Gastrocnemius medialis (tissue), 4 donors: ENCODE measurements around the gene STAT5A. TPM values are rescaled to one million over a fixed set of nuclear protein-coding genes. Genes with fewer than 3 reads are reported as not detected.

Experiments used
- ATAC-seq, 2 donors: fragments of 150-250 bp; one replicate each; pipeline ENCODE4 v1.9.1; 2016
- DNase-seq, 2 donors: peaks; one replicate each; pipeline ENCODE4 v3.0.0-alpha.2; 2019
- H3K27ac ChIP-seq, 4 donors: fragments of 200-600 bp; sonication (generic); 1 replicate in 1 of 4; 2 replicates in 3 of 4; pipeline ENCODE4 v1.5.1; 2016 to 2018; ENCODE audit warnings: mild to moderate bottlenecking in 2 of 4, moderate library complexity in 1 of 4
- H3K27me3 ChIP-seq, 3 donors: fragments of 200-600 bp; sonication (generic) in 2 of 3; 1 replicate in 1 of 3; 2 replicates in 2 of 3; pipeline versions ENCODE4 v1.5.1 to v1.6.0; 2016 to 2019; ENCODE audit warnings: mild to moderate bottlenecking in 1 of 3, moderate library complexity in 1 of 3
- H3K36me3 ChIP-seq, 2 donors: fragments of 200-600 bp; sonication (generic) in 1 of 2; one replicate each; pipeline ENCODE4 v1.5.1; 2017 to 2018
- H3K4me1 ChIP-seq, 2 donors: fragments of 200-600 bp; sonication (generic) in 1 of 2; one replicate each; pipeline ENCODE4 v1.5.1; 2016 to 2017; ENCODE audit warnings: mild to moderate bottlenecking in 2 of 2
- H3K4me3 ChIP-seq, 4 donors: fragments of 200-600 bp; sonication (generic) in 3 of 4; 1 replicate in 1 of 4; 2 replicates in 3 of 4; pipeline ENCODE4 v1.5.1; 2016 to 2019; ENCODE audit warnings: mild to moderate bottlenecking in 2 of 4
- H3K9me3 ChIP-seq, 3 donors: fragments of 200-600 bp; sonication (generic) in 2 of 3; 1 replicate in 1 of 3; 2 replicates in 2 of 3; pipeline ENCODE4 v1.5.1; 2016 to 2019
- CTCF ChIP-seq, 5 experiments: fragments of 450-650 bp in 3 of 5; fragments of 200-600 bp in 2 of 5; sonication (generic) in 2 of 5; IDR thresholded peaks in 4 of 5; conservative IDR thresholded peaks in 1 of 5; 1 replicate in 4 of 5; 2 replicates in 1 of 5; pipeline ENCODE4 v1.5.1; 2016 to 2019; ENCODE audit warnings: antibody characterized with exemption in 5 of 5, mild to moderate bottlenecking in 3 of 5, moderate library complexity in 3 of 5
- POLR2A ChIP-seq, 2 donors: fragments of 450-650 bp; IDR thresholded peaks; one replicate each; pipeline ENCODE4 v1.6.1; 2017; ENCODE audit warnings: antibody characterized with exemption in 2 of 2, mild to moderate bottlenecking in 2 of 2, moderate library complexity in 2 of 2
- in situ Hi-C, 4 donors: fragments of 200-750 bp; cut with MboI; loops; one replicate each; pipeline versions ENCODE4 v1.15.0 to v1.8.0; 2017; ENCODE audit warnings: low sequenced_read_pairs in 4 of 4
- intact Hi-C: fragments of 100-400 bp; cut with DNase I; formaldehyde crosslinking; loops from one replicate; pipeline ENCODE4 v1.15.1; 2023; ENCODE audit warnings: low total_unique reads
- total RNA-seq, 4 donors: library from RNA; depleted of rRNA; stranded (reverse); fragments of >200 nt; gene quantifications; one replicate each; pipeline versions ENCODE4 v1.1.0 to v1.2.3, GENCODE V29; 2016

Gene STAT5A
- total RNA-seq, 4 donors from 2014 or later = 36.0 to 87.0 (median 60.7) TPM

GRCh38 chr17:42329025-42329976 is 41.0 kb downstream of the STAT5A start:
- no peak overlapping the region for H3K4me3 ChIP-seq
- peaks cover 7 to 87% of the 10 kb centered on the region in 2 donors for H3K36me3 ChIP-seq
- intact Hi-C loops = no loop called here
- no peaks in the 10 kb centered on the region for H3K9me3 ChIP-seq
- no peak for DNase-seq
- no peaks in the 10 kb centered on the region for H3K27me3 ChIP-seq
- TF ChIP-seq CTCF (IDR thresholded peaks at IDR 0.05 in 4 of 5, conservative IDR thresholded peaks at IDR 0.05 in 1 of 5) = no peak
- TF ChIP-seq POLR2A (IDR thresholded peaks at IDR 0.05) = no peak
- in situ Hi-C loops = loop anchor here in 1 of 4 donors (25.0 kb wide), 1 partner anchor 158 kb away; no protein-coding TSS in a partner anchor
- peaks cover 10 to 23% of the 10 kb centered on the region in 2 donors for H3K4me1 ChIP-seq
- peak; percentile 68 to 72 for ATAC-seq
- H3K27ac ChIP-seq = peak overlapping the region; percentile 40 to 66 (median 52)

GRCh38 chr17:42333053-42333452 is 44.8 kb downstream of the STAT5A start:
- peaks cover 10 to 17% of the 10 kb centered on the region in 2 donors for H3K4me1 ChIP-seq
- H3K9me3 ChIP-seq = no peaks in the 10 kb centered on the region
- H3K4me3 ChIP-seq = no peak overlapping the region
- no peak for DNase-seq
- in situ Hi-C loops (loop anchor here in 1 of 4 donors (25.0 kb wide), 1 partner anchor 154 kb away; no protein-coding TSS in a partner anchor), intact Hi-C loops (no loop called here)
- no peaks in the 10 kb centered on the region for H3K27me3 ChIP-seq
- no peak for TF ChIP-seq POLR2A (IDR thresholded peaks at IDR 0.05)
- TF ChIP-seq CTCF (IDR thresholded peaks at IDR 0.05 in 4 of 5, conservative IDR thresholded peaks at IDR 0.05 in 1 of 5) = no peak
- H3K36me3 ChIP-seq = peaks cover 12 to 90% of the 10 kb centered on the region in 2 donors
- no peak overlapping the region for H3K27ac ChIP-seq
- ATAC-seq = no peak

GRCh38 chr17:42334677-42335076 is 46.4 kb downstream of the STAT5A start:
- no peaks in the 10 kb centered on the region for H3K9me3 ChIP-seq
- H3K27me3 ChIP-seq = no peaks in the 10 kb centered on the region
- no peak overlapping the region for H3K27ac ChIP-seq
- no peak for ATAC-seq
- intact Hi-C loops = no loop called here
- no peak for DNase-seq
- H3K4me1 ChIP-seq = peaks cover 2 to 4% of the 10 kb centered on the region in 2 donors
- TF ChIP-seq CTCF (IDR thresholded peaks at IDR 0.05 in 4 of 5, conservative IDR thresholded peaks at IDR 0.05 in 1 of 5) (no peak), POLR2A (IDR thresholded peaks at IDR 0.05) (no peak)
- H3K4me3 ChIP-seq = no peak overlapping the region
- H3K36me3 ChIP-seq = peaks cover 13 to 94% of the 10 kb centered on the region in 2 donors
- in situ Hi-C loops = loop anchor here in 1 of 4 donors (25.0 kb wide), 1 partner anchor 153 kb away; no protein-coding TSS in a partner anchor

- no peaks in the 10 kb centered on the region for H3K27me3 ChIP-seq
- in situ Hi-C loops (loop anchor here in 1 of 4 donors (25.0 kb wide), 1 partner anchor 150 kb away; no protein-coding TSS in a partner anchor), intact Hi-C loops (no loop called here)
- no peaks in the 10 kb centered on the region for H3K4me1 ChIP-seq
- TF ChIP-seq CTCF (IDR thresholded peaks at IDR 0.05 in 4 of 5, conservative IDR thresholded peaks at IDR 0.05 in 1 of 5) = no peak
- TF ChIP-seq POLR2A (IDR thresholded peaks at IDR 0.05) = no peak
- ATAC-seq (no peak), DNase-seq (no peak)
- H3K36me3 ChIP-seq = peaks cover 7 to 92% of the 10 kb centered on the region in 2 donors
- H3K27ac ChIP-seq = peak overlapping the region in 1 of 4 donors; percentile 1
- no peak overlapping the region for H3K4me3 ChIP-seq
- H3K9me3 ChIP-seq = no peaks in the 10 kb centered on the region
Observed at GRCh38 chr17:42337442-42337841, 49.1 kb downstream of the STAT5A start.
